Endothelial cell (in vitro differentiated cells): ENCODE data around the gene DNAH11. TPM values are rescaled to one million over a fixed set of nuclear protein-coding genes. Genes with fewer than 3 reads are reported as not detected.

ENCODE experiments used
- DNase-seq: peaks from one replicate; pipeline ENCODE4 v3.0.0; 2021; ENCODE audit warnings: low spot score
- H3K27ac Mint-ChIP-seq: one replicate; pipeline ENCODE4 v1.8.0; 2021; ENCODE audit warnings: mixed read lengths, inconsistent platforms; ENCODE audit not compliant: unreplicated experiment
- H3K27me3 Mint-ChIP-seq: one replicate; pipeline ENCODE4 v1.8.0; 2021; ENCODE audit warnings: mild to moderate bottlenecking, moderate library complexity, mixed read lengths, inconsistent platforms; ENCODE audit not compliant: unreplicated experiment
- H3K36me3 Mint-ChIP-seq: one replicate; pipeline ENCODE4 v1.8.0; 2021; ENCODE audit warnings: mild to moderate bottlenecking, low read depth, mixed read lengths, inconsistent platforms; ENCODE audit not compliant: unreplicated experiment
- H3K4me1 Mint-ChIP-seq: one replicate; pipeline ENCODE4 v1.8.0; 2021; ENCODE audit warnings: mild to moderate bottlenecking, mixed read lengths, inconsistent platforms; ENCODE audit not compliant: unreplicated experiment
- H3K4me3 Mint-ChIP-seq: one replicate; pipeline ENCODE4 v1.8.0; 2021; ENCODE audit warnings: mild to moderate bottlenecking, mixed read lengths, inconsistent platforms; ENCODE audit not compliant: unreplicated experiment
- H3K9me3 Mint-ChIP-seq: one replicate; pipeline ENCODE4 v1.8.0; 2021; ENCODE audit warnings: mixed read lengths, inconsistent platforms; ENCODE audit not compliant: unreplicated experiment
- total RNA-seq: library from RNA; stranded (reverse); fragmentation: NEBNext Ultra II Directional; extraction: Animal tissue kit (Norgen Biotek cat#: 25700); gene quantifications from one replicate; pipeline ENCODE4 v1.2.1, GENCODE V29; 2021; ENCODE audit not compliant: unreplicated experiment
- TF ChIP-seq, protein P1 (sequence below): fragments of 200-600 bp; sonication (generic); IDR thresholded peaks from one replicate; pipeline ENCODE4 v1.5.0; 2021; ENCODE audit warnings: antibody characterized with exemption; ENCODE audit not compliant: unreplicated experiment

The DNAH11 gene
- total RNA-seq, 1 donor from 2014 or later = 0.18 TPM

DNA sequence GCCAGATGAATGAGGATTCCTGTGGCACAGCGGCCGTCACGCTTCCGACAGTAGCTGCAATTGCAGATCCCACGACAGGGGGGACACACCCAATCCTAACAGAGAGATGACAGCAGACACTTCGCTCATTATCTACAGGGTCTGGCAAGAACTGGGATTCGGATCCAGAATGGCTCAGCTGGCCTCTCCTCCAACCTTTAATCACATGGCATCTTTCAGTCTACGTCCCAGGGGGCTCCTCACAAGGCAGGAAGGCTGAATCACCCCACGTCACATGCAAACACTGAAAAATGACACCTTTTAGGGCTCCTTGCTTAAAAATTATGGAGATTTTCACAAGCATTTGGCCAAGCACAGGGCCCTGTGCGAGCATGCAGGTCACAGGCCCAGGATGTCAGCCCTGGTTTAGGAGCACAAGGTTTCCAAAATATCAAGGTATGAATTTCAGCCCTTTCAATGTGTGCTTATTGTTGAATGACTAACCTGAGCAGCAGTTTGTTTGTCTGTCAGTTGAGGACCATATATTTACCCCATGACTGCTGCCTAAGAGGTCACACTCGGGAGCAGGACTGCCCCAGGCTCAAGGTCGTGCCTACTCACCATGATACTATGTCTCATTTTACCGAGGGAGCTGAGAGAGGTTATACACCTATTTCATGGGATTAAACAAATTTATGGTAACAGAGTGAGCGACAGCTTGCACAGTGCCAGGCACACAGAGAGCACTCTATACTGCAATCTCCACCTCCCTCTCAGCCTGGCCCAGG, 360.4 kb downstream of the DNAH11 start:
- Mint-ChIP-seq H3K4me1 (peaks cover 6% of the 10 kb centered on the region), H3K36me3 (peaks cover 32% of the 10 kb centered on the region), H3K27me3 (no peaks in the 10 kb centered on the region), H3K4me3 (no peak overlapping the region), H3K27ac (no peak overlapping the region), H3K9me3 (no peaks in the 10 kb centered on the region)
- no peak for DNase-seq
- TF ChIP-seq, protein P1, sequence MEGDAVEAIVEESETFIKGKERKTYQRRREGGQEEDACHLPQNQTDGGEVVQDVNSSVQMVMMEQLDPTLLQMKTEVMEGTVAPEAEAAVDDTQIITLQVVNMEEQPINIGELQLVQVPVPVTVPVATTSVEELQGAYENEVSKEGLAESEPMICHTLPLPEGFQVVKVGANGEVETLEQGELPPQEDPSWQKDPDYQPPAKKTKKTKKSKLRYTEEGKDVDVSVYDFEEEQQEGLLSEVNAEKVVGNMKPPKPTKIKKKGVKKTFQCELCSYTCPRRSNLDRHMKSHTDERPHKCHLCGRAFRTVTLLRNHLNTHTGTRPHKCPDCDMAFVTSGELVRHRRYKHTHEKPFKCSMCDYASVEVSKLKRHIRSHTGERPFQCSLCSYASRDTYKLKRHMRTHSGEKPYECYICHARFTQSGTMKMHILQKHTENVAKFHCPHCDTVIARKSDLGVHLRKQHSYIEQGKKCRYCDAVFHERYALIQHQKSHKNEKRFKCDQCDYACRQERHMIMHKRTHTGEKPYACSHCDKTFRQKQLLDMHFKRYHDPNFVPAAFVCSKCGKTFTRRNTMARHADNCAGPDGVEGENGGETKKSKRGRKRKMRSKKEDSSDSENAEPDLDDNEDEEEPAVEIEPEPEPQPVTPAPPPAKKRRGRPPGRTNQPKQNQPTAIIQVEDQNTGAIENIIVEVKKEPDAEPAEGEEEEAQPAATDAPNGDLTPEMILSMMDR = no peak

DNA sequence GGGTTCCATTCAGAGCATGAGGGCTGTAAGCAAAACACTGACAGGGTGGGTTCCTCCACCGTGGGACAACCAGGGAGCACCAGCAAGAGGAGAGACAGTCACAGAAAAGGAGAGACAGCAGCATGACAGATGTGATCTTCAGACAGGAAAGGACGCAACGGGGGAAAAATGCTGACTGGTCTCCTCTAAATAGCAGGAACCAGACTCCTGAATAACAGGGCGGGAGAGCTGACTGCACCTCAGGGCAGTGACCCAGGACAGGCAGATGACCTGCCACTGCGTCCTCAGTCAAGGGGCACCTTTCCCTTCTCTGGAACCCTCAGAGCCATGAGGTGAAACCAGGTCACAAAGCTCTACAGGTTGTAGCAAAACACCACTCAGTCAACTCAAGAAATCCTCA, 365.9 kb downstream of the DNAH11 start:
- H3K27me3 Mint-ChIP-seq = no peaks in the 10 kb centered on the region
- H3K4me1 Mint-ChIP-seq = no peaks in the 10 kb centered on the region
- H3K4me3 Mint-ChIP-seq = no peak overlapping the region
- H3K27ac Mint-ChIP-seq = no peak overlapping the region
- no peak for DNase-seq
- peaks cover 24% of the 10 kb centered on the region for H3K36me3 Mint-ChIP-seq
- no peaks in the 10 kb centered on the region for H3K9me3 Mint-ChIP-seq
- TF ChIP-seq, protein P1 = no peak

GRCh38 chr7:21910253-21910652, 367.4 kb downstream of the DNAH11 start:
- peaks cover 4% of the 10 kb centered on the region for H3K4me1 Mint-ChIP-seq
- no peaks in the 10 kb centered on the region for H3K27me3 Mint-ChIP-seq
- H3K9me3 Mint-ChIP-seq = no peaks in the 10 kb centered on the region
- H3K36me3 Mint-ChIP-seq = peaks cover 26% of the 10 kb centered on the region
- no peak for DNase-seq
- H3K4me3 Mint-ChIP-seq = no peak overlapping the region
- TF ChIP-seq, protein P1 = no peak
- H3K27ac Mint-ChIP-seq = no peak overlapping the region

- Mint-ChIP-seq H3K36me3 (peaks cover 20% of the 10 kb centered on the region), H3K4me1 (peaks cover 4% of the 10 kb centered on the region), H3K4me3 (no peak overlapping the region), H3K27ac (no peak overlapping the region), H3K9me3 (no peaks in the 10 kb centered on the region), H3K27me3 (no peaks in the 10 kb centered on the region)
- TF ChIP-seq, protein P1 = no peak
- no peak for DNase-seq
These were observed 368.6 kb downstream of the DNAH11 start for GRCh38 chr7:21911341-21911875.

- peaks cover 4% of the 10 kb centered on the region for H3K4me1 Mint-ChIP-seq
- H3K36me3 Mint-ChIP-seq = peaks cover 19% of the 10 kb centered on the region
- TF ChIP-seq, protein P1 = no peak
- H3K9me3 Mint-ChIP-seq = no peaks in the 10 kb centered on the region
- DNase-seq = no peak
- H3K27ac Mint-ChIP-seq = no peak overlapping the region
- H3K27me3 Mint-ChIP-seq = no peaks in the 10 kb centered on the region
- no peak overlapping the region for H3K4me3 Mint-ChIP-seq
These were observed 369.5 kb downstream of the DNAH11 start for GRCh38 chr7:21912305-21912704.
